ENCODE data around the gene PLXNA1. TPM values are rescaled to one million over a fixed set of nuclear protein-coding genes. Genes with fewer than 3 reads are reported as not detected.

PLXNA1 gene
- total RNA-seq, 1 donor from 2014 or later = 98.2 TPM

DNA sequence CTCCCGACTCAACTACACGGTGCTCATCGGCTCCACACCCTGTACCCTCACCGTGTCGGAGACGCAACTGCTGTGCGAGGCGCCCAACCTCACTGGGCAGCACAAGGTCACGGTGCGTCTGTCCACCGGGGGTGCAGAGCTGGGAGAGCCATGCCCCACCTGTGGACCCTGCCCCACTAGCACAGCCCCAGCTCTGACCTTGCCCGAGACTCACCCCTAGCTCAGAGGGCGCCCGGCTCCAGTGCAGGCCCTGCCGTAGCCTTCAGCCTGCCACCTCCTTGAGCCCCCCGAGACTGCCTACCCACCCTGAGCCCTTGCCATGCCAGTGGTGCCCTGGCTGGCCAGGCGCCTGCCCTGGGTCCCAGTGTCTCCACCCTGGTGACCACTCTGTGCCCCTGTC is 34.9 kb downstream of the PLXNA1 start:
- H3K4me3 Mint-ChIP-seq (ENCODE audit: unreplicated experiment) = no peak overlapping the region
- peaks cover 20% of the 10 kb centered on the region for H3K4me1 Mint-ChIP-seq (ENCODE audit: low read depth)
- TF ChIP-seq, protein P1, sequence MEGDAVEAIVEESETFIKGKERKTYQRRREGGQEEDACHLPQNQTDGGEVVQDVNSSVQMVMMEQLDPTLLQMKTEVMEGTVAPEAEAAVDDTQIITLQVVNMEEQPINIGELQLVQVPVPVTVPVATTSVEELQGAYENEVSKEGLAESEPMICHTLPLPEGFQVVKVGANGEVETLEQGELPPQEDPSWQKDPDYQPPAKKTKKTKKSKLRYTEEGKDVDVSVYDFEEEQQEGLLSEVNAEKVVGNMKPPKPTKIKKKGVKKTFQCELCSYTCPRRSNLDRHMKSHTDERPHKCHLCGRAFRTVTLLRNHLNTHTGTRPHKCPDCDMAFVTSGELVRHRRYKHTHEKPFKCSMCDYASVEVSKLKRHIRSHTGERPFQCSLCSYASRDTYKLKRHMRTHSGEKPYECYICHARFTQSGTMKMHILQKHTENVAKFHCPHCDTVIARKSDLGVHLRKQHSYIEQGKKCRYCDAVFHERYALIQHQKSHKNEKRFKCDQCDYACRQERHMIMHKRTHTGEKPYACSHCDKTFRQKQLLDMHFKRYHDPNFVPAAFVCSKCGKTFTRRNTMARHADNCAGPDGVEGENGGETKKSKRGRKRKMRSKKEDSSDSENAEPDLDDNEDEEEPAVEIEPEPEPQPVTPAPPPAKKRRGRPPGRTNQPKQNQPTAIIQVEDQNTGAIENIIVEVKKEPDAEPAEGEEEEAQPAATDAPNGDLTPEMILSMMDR (IDR thresholded peaks at IDR 0.05) = no peak
- no peak overlapping the region for H3K27ac Mint-ChIP-seq (ENCODE audit: unreplicated experiment)
- no peaks in the 10 kb centered on the region for H3K9me3 Mint-ChIP-seq (ENCODE audit: low read depth)
- H3K36me3 Mint-ChIP-seq (ENCODE audit: low read depth) = peaks cover 26% of the 10 kb centered on the region
- no peak for DNase-seq (ENCODE audit: low spot score)
- H3K27me3 Mint-ChIP-seq (ENCODE audit: low read depth) = no peaks in the 10 kb centered on the region

DNA sequence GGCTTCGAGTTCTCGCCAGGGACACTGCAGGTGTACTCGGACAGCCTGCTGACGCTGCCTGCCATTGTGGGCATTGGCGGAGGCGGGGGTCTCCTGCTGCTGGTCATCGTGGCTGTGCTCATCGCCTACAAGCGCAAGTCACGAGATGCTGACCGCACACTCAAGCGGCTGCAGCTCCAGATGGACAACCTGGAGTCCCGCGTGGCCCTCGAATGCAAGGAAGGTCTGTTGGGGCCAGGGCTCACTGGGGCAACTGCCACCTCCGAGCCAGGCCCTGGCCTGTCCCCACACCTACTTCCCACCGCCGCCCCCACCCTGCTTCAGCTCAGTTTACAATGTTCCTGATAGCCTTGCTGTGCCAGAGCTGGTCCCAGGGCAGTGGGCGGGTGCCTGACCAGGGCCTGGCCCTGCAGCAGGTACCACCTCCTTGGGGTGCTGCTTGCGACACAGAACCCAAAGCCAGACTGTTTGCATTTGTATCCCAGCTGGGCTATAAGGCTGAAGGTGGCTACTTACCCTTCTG is 35.5 kb downstream of the PLXNA1 start:
- Mint-ChIP-seq H3K4me1 (ENCODE audit: low read depth) (peaks cover 20% of the 10 kb centered on the region), H3K9me3 (ENCODE audit: low read depth) (no peaks in the 10 kb centered on the region), H3K27me3 (ENCODE audit: low read depth) (no peaks in the 10 kb centered on the region), H3K36me3 (ENCODE audit: low read depth) (peaks cover 26% of the 10 kb centered on the region), H3K27ac (ENCODE audit: unreplicated experiment) (no peak overlapping the region), H3K4me3 (ENCODE audit: unreplicated experiment) (no peak overlapping the region)
- DNase-seq (ENCODE audit: low spot score) = no peak
- TF ChIP-seq, protein P1 (IDR thresholded peaks at IDR 0.05) = no peak

DNA sequence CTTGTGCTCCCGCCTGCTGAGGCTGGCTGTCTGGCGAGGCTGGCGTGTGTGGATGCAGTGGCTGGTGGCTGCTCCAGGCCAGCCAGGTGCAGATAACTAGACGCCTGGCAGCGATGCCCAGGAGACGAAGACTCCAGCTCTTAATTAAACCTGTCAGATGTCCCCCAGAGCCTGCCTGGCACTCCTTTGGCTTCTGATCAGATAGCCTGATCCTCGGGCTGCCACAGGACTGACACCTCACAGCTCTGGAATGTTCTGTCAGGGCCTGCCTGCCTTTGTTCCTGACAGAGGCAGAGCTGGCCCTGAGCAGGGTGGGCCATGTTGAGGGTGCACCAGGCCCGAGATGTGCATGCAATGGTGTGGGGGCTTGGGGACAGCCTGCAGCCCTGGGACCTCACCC is 36.5 kb downstream of the PLXNA1 start:
- no peaks in the 10 kb centered on the region for H3K27me3 Mint-ChIP-seq (ENCODE audit: low read depth)

DNA sequence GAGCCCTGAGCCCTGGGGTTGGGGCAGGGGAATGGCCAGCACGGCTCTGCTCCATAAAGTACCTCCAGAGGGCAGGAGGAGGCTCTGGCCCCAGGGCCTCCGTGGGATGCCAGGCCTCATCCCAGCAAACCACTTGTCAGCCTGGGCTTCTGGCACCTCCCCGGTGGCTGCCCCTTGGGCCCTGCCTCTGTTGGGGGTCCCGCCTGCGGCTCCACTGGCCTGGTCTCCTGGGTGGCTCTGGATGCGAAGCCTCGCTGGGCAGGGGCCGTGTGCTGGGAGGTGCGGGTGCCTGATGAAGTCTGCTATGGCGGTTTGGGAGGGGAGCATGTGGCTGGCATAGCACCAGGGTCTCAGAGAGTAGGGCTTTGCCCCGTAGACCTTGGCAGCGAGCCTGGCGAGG is 37.6 kb downstream of the PLXNA1 start:
- Mint-ChIP-seq H3K27me3 (ENCODE audit: low read depth) (no peaks in the 10 kb centered on the region), H3K9me3 (ENCODE audit: low read depth) (no peaks in the 10 kb centered on the region), H3K4me3 (ENCODE audit: unreplicated experiment) (no peak overlapping the region), H3K4me1 (ENCODE audit: low read depth) (peaks cover 14% of the 10 kb centered on the region), H3K36me3 (ENCODE audit: low read depth) (peaks cover 33% of the 10 kb centered on the region), H3K27ac (ENCODE audit: unreplicated experiment) (no peak overlapping the region)
- no peak for DNase-seq (ENCODE audit: low spot score)
- TF ChIP-seq, protein P1 (IDR thresholded peaks at IDR 0.05) = no peak

More for the DNA sequence above, 36.5 kb downstream of the PLXNA1 start:
- Mint-ChIP-seq H3K4me1 (ENCODE audit: low read depth) (peaks cover 17% of the 10 kb centered on the region), H3K27ac (ENCODE audit: unreplicated experiment) (no peak overlapping the region), H3K9me3 (ENCODE audit: low read depth) (no peaks in the 10 kb centered on the region), H3K36me3 (ENCODE audit: low read depth) (peaks cover 31% of the 10 kb centered on the region), H3K4me3 (ENCODE audit: unreplicated experiment) (no peak overlapping the region)
- no peak for DNase-seq (ENCODE audit: low spot score)
- TF ChIP-seq, protein P1 (IDR thresholded peaks at IDR 0.05) = no peak

DNA sequence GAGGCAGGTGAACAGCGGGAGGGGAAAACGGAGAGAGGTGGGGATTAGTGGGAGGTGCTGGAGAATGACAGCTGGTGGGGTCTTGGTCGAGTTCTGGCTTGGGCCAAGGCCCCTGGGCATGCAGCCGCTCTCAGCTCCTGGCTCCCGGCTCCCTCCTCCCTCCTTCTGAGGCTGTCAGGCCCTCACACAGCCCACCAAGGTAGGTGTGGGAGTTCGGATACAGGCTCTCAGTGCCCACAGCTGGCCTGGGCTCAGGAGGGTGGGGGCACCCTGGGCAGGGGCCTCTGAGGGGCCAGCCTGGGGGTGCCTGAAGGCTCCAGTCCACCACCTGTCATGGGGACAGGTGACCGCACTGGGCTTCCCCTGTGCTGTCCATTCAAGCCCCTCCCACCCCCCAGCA is 39.9 kb downstream of the PLXNA1 start:
- TF ChIP-seq, protein P1 (IDR thresholded peaks at IDR 0.05) = no peak
- Mint-ChIP-seq H3K9me3 (ENCODE audit: low read depth) (no peaks in the 10 kb centered on the region), H3K27ac (ENCODE audit: unreplicated experiment) (no peak overlapping the region), H3K4me3 (ENCODE audit: unreplicated experiment) (no peak overlapping the region), H3K36me3 (ENCODE audit: low read depth) (peaks cover 30% of the 10 kb centered on the region), H3K4me1 (ENCODE audit: low read depth) (peaks cover 14% of the 10 kb centered on the region), H3K27me3 (ENCODE audit: low read depth) (no peaks in the 10 kb centered on the region)
- DNase-seq (ENCODE audit: low spot score) = no peak
